SK-N-MC (cell line): ENCODE results near the gene GALNT18.

Source experiments
- EZH2 ChIP-seq: fragments of 200-600 bp; sonication (generic); IDR thresholded peaks from one replicate; pipeline ENCODE4 v1.6.1; 2017; ENCODE audit warnings: antibody characterized with exemption
- POLR2AphosphoS5 ChIP-seq: IDR thresholded peaks from 2 replicates; pipeline ENCODE4 v1.6.1; 2012; ENCODE audit warnings: mild to moderate bottlenecking, low read depth, low read length, borderline replicate concordance

DNA sequence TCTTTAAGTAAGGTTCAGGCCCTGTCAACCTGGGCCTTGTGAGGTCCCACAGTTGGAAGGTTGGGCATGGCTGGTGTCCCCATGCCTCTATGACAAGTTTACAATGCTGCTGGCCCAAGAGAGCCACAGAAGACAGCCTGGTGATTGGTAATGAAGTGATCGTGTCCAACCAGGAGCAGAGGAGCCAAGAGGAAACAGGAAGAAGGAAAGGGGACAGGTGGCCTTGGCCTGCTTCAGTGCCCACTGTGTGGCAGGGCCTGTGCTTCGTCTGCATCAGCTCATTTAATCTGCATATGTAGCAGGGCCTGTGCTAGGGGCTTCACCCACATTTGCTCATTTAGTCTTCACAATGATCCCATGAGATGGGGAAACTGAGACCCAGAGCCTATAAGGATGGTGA, 226.7 kb downstream of the GALNT18 start:
- TF ChIP-seq POLR2AphosphoS5 = no peak
- TF ChIP-seq EZH2 = no peak
